Measurements from ENCODE around the gene PKD1L1. TPM values are rescaled to one million over a fixed set of nuclear protein-coding genes. Genes with fewer than 3 reads are reported as not detected.

The PKD1L1 gene
- total RNA-seq, 1 experiment from 2014 or later = 0.17 TPM

- TF ChIP-seq ZBTB33 (IDR thresholded peaks at IDR 0.05; ENCODE audit: extremely low read depth, insufficient replicate concordance, low read length) = no peak
Measured at GRCh38 chr7:47765373-47765979, 182.8 kb downstream of the PKD1L1 start (continued).

GRCh38 chr7:47764746-47765145 lies 183.5 kb downstream of the PKD1L1 start:
- Histone ChIP-seq H3K9me2 (ENCODE audit: insufficient read depth) (no peaks in the 10 kb centered on the region), H3K4me1 (ENCODE audit: control insufficient read depth in 1 of 2, insufficient read depth in 2 of 2, low read length in 2 of 2) (peaks cover 5 to 11% of the 10 kb centered on the region in 2 experiments; a peak in 3 of 4 replicates), H3K9me3 (ENCODE audit: control insufficient read depth in 1 of 2, insufficient read depth in 1 of 2, low read depth in 1 of 2, low read length in 2 of 2) (no peaks in the 10 kb centered on the region), H4K20me1 (ENCODE audit: insufficient read depth) (no peaks in the 10 kb centered on the region), H3K36me3 (ENCODE audit: control insufficient read depth in 1 of 2, insufficient read depth in 2 of 2, low read length in 2 of 2) (no peaks in the 10 kb centered on the region), H3K27ac (ENCODE audit: low read depth, low read length) (no peak overlapping the region), H3K4me2 (ENCODE audit: low read length) (no peak overlapping the region), H3K27me3 (ENCODE audit: insufficient read depth, low read length) (no peaks in the 10 kb centered on the region), H3K9ac (ENCODE audit: low read length) (no peak overlapping the region), H2AFZ (ENCODE audit: low read depth, low read length, poor library complexity, severe bottlenecking) (no peak overlapping the region), H3K79me2 (ENCODE audit: insufficient read depth, low read length) (no peaks in the 10 kb centered on the region), H3K4me3 (replicated peaks in 1 of 2; ENCODE audit: low read depth in 1 of 2, low read length in 2 of 2) (no peak overlapping the region)
- ChIA-PET RAD21 (ENCODE audit: low non-redundant PET in 1 of 2, low total read pairs in 2 of 2, uncharacterized antibody in 2 of 2, unreplicated experiment in 2 of 2) (no interaction called here), POLR2A (no interaction called here), CTCF (no interaction called here)
- intact Hi-C loops (cut with micrococcal nuclease) = no loop called here
- no peak for TF ChIP-seq TCF7L2 (IDR thresholded peaks at IDR 0.05; ENCODE audit: borderline replicate concordance, extremely low read depth, insufficient read depth, insufficient read length)
- no peak for TF ChIP-seq ELF1 (IDR thresholded peaks at IDR 0.05; ENCODE audit: borderline replicate concordance, low read depth)
- TF ChIP-seq SIN3A (IDR thresholded peaks at IDR 0.05; ENCODE audit: low read depth) = no peak
- no peak for TF ChIP-seq EZH2 (IDR thresholded peaks at IDR 0.05)
- no peak for TF ChIP-seq REST (IDR thresholded peaks at IDR 0.05; ENCODE audit: low read depth)
- no peak for TF ChIP-seq EGR1 (IDR thresholded peaks at IDR 0.05; ENCODE audit: low read depth)
- no peak for TF ChIP-seq POLR2A (IDR thresholded peaks at IDR 0.05; ENCODE audit: borderline replicate concordance, extremely low read depth, insufficient read depth, insufficient read length)
- no peak for TF ChIP-seq FOSL1 (IDR thresholded peaks at IDR 0.05; ENCODE audit: low read depth)
- no peak for TF ChIP-seq SRF (IDR thresholded peaks at IDR 0.05; ENCODE audit: low read depth)
- no peak for DNase-seq (ENCODE audit: low read depth, low spot score)
- no TSS peak for BruUV-seq (replicated peaks)
- no peak for ATAC-seq

Data from HCT116 (cell line).